ENCODE measurements around the gene EXOC2. TPM values are rescaled to one million over a fixed set of nuclear protein-coding genes. Genes with fewer than 3 reads are reported as not detected.

EXOC2 gene
- total RNA-seq, 3 donors from 2014 or later (not counting 1 experiment from before 2014, with no cell fraction given) = 22.1 to 30.8 (median 26.5) TPM

DNA sequence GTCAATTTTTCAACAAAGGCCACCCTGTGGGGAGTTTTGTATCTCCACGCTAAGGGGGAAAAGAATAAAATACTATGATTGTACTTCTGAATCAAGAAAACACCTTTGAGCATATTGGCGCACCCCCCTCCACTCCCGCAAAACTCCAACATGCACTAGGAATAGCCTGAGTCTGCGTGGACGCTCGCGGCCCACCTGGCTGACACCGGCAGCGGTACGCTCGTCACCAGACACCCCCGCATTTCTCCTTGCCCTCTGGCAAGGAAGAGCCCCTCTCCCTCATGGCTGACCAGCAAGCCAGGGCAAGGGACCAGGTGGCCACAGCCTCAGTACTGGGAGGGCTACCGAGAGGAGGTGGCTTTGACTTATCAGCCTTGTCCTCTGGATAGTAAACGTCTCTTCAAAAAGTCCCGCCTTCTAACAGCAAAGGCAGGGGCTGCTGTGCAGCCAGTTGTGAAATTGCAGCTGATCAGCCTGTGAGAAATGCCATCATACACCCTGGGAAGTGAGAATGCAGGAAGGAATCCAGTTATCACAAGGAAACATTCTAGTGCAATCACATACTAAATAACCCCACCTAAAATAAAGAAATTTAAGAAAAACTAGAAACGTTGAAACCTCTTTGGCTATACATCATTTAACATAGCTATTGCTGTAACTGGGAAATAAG, 120.2 kb downstream of the EXOC2 start:
- Histone ChIP-seq H3K27me3 (ENCODE audit: control insufficient read depth, insufficient read depth, low read length) (no peaks in the 10 kb centered on the region), H3K4me3 (ENCODE audit: low read length) (no peak overlapping the region), H3K4me1 (ENCODE audit: control insufficient read depth, insufficient read depth, low read length) (no peaks in the 10 kb centered on the region), H3K36me3 (ENCODE audit: control insufficient read depth, insufficient read depth, low read length) (peaks cover 33% of the 10 kb centered on the region), H3K9me3 (ENCODE audit: control insufficient read depth, insufficient read depth, low read length) (peaks cover 3% of the 10 kb centered on the region), H3K27ac (ENCODE audit: low read length) (no peak overlapping the region)
- intact Hi-C loops (cut with micrococcal nuclease) = no loop called here
- H3K9me3 Mint-ChIP-seq = peaks cover 0 to 3% of the 10 kb centered on the region in 2 donors
- H3K36me3 Mint-ChIP-seq = peaks cover 11% of the 10 kb centered on the region
- no peak overlapping the region for H3K27ac Mint-ChIP-seq
- no peaks in the 10 kb centered on the region for H3K27me3 Mint-ChIP-seq (ENCODE audit: low read depth in 2 of 2)
- TF ChIP-seq CTCF (IDR thresholded peaks at IDR 0.05) = no peak
- no peak for DNase-seq
- WGBS (ENCODE audit: insufficient coverage) = 93% methylated on average over 14 of the region's 16 CpGs
- H3K4me3 Mint-ChIP-seq = no peak overlapping the region
- no peak for ATAC-seq
- H3K4me1 Mint-ChIP-seq = peaks cover 0 to 3% of the 10 kb centered on the region in 2 donors

DNA sequence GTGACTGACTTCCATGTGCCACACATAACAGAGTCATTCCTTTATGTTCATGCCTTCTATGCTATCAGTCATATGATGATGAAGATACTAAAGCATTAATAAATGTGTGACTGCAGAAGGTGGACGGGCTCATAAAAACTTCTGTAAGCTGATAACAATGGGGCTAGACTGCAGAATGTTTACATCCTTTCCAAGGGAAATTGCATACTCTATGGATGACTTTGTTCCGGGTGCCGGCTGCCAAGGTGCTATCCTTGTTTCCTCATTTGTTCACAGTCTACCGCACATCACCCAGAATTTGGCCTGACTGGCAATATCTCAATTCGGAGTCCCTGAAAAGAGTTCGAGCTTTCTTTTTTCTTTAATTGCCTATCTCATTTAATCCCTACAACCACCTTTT, 121.0 kb downstream of the EXOC2 start:
- no peak for ATAC-seq
- peaks cover 35% of the 10 kb centered on the region for H3K36me3 ChIP-seq (ENCODE audit: control insufficient read depth, insufficient read depth, low read length)
- peaks cover 13% of the 10 kb centered on the region for H3K36me3 Mint-ChIP-seq
- no peaks in the 10 kb centered on the region for H3K27me3 Mint-ChIP-seq (ENCODE audit: low read depth in 2 of 2)
- H3K4me1 Mint-ChIP-seq = no peaks in the 10 kb centered on the region
- WGBS (ENCODE audit: insufficient coverage) = over 99% methylated on average over 6 of the region's 6 CpGs
- H3K27me3 ChIP-seq (ENCODE audit: control insufficient read depth, insufficient read depth, low read length) = no peaks in the 10 kb centered on the region
- H3K4me3 Mint-ChIP-seq = no peak overlapping the region
- TF ChIP-seq CTCF (IDR thresholded peaks at IDR 0.05) = no peak
- no peak overlapping the region for H3K27ac Mint-ChIP-seq
- H3K9me3 ChIP-seq (ENCODE audit: control insufficient read depth, insufficient read depth, low read length) = peaks cover 3% of the 10 kb centered on the region
- H3K27ac ChIP-seq (ENCODE audit: low read length) = no peak overlapping the region
- H3K4me1 ChIP-seq (ENCODE audit: control insufficient read depth, insufficient read depth, low read length) = no peaks in the 10 kb centered on the region
- DNase-seq = no peak
- no peak overlapping the region for H3K4me3 ChIP-seq (ENCODE audit: low read length)
- intact Hi-C loops (cut with micrococcal nuclease) = no loop called here
- H3K9me3 Mint-ChIP-seq = peaks cover 0 to 3% of the 10 kb centered on the region in 2 donors

DNA sequence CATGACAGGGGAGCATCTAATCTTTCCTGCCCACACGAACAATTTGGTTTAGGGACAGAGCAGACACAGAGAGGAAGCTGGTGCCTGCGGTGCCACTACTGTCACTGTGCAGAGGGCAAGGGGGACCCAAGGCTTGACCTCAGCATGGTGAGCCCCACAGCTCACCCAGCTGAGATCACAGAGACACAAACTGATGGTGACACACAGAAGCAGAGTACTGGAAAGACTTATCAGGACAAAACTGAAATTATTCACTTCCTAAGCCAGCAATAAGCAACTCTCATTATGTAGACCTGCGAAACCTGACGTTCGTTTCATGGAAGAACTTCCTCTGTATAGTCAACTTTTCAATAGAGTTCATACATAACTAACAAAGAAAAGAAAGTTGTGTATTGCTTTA, 122.1 kb downstream of the EXOC2 start:
- Histone ChIP-seq H3K27ac (ENCODE audit: low read length) (no peak overlapping the region), H3K36me3 (ENCODE audit: control insufficient read depth, insufficient read depth, low read length) (peaks cover 33% of the 10 kb centered on the region), H3K4me3 (ENCODE audit: low read length) (no peak overlapping the region), H3K4me1 (ENCODE audit: control insufficient read depth, insufficient read depth, low read length) (no peaks in the 10 kb centered on the region), H3K9me3 (ENCODE audit: control insufficient read depth, insufficient read depth, low read length) (peaks cover 3% of the 10 kb centered on the region), H3K27me3 (ENCODE audit: control insufficient read depth, insufficient read depth, low read length) (no peaks in the 10 kb centered on the region)
- Mint-ChIP-seq H3K4me1 (no peaks in the 10 kb centered on the region), H3K9me3 (peaks cover 0 to 3% of the 10 kb centered on the region in 2 donors), H3K4me3 (no peak overlapping the region), H3K27me3 (ENCODE audit: low read depth in 2 of 2) (no peaks in the 10 kb centered on the region), H3K27ac (no peak overlapping the region), H3K36me3 (peaks cover 13% of the 10 kb centered on the region)
- no peak for TF ChIP-seq CTCF (IDR thresholded peaks at IDR 0.05)
- DNase-seq (no peak), ATAC-seq (no peak)
- WGBS (ENCODE audit: insufficient coverage) = 95% methylated on average over 2 of the region's 5 CpGs
- intact Hi-C loops (cut with micrococcal nuclease) = no loop called here

Data from natural killer cell (primary cell).